HEK293 (cell line): ENCODE results near the gene F10.

Source experiments
- CTCF ChIA-PET: fragments of 350-600 bp; formaldehyde crosslinking; extraction: SDS; loops from one replicate; lab custom pipeline; 2021; ENCODE audit warnings: antibody characterized with exemption; lab: Yijun Ruan, JAX
- POLR2A ChIA-PET: fragments of 300-600 bp; formaldehyde crosslinking; extraction: SDS; loops from one replicate; lab custom pipeline; 2020; ENCODE audit warnings: antibody characterized with exemption, inconsistent platforms; lab: Yijun Ruan, JAX
- H3K27ac ChIP-seq: fragments of 200-500 bp; sonication (Bioruptor generic); 2 replicates; pipeline ENCODE4 v1.5.1; 2014; ENCODE audit warnings: low read depth, low read length, control low read depth, inconsistent platforms; ENCODE audit errors: extremely low read depth
- H3K36me3 ChIP-seq, 2 experiments: fragments of 200-500 bp in 1 of 2; sonication (Bioruptor generic) in 1 of 2; 1 replicate in 1 of 2; 2 replicates in 1 of 2; pipeline ENCODE4 v1.5.1; 2014 to 2017; ENCODE audit warnings: inconsistent platforms in 2 of 2, low read length in 2 of 2; ENCODE audit not compliant: control insufficient read depth in 2 of 2, insufficient read depth in 1 of 2
- H3K4me1 ChIP-seq: fragments of 200-500 bp; sonication (Bioruptor generic); 2 replicates; pipeline ENCODE4 v1.5.1; 2014; ENCODE audit warnings: mild to moderate bottlenecking, low read length, inconsistent platforms; ENCODE audit not compliant: control insufficient read depth, insufficient read depth
- H3K4me3 ChIP-seq: 2 replicates; pipeline ENCODE4 v1.5.1; 2011; ENCODE audit warnings: low read depth, mild to moderate bottlenecking, control low read depth, low read length, moderate library complexity
- H3K9me3 ChIP-seq: fragments of 200-500 bp; sonication (Bioruptor generic); 2 replicates; pipeline ENCODE4 v1.5.1; 2014; ENCODE audit warnings: low read depth, low read length, inconsistent platforms; ENCODE audit not compliant: control insufficient read depth, insufficient read depth
- AEBP2 ChIP-seq: fragments of 450-650 bp; formaldehyde crosslinking; IDR thresholded peaks from 2 replicates; pipeline ENCODE4 v1.5.1; 2016; ENCODE audit warnings: missing biosample characterization, missing genetic modification characterization, borderline replicate concordance
- BCL11B ChIP-seq: fragments of 450-650 bp; formaldehyde crosslinking; IDR thresholded peaks from 2 replicates; pipeline ENCODE4 v1.5.1; 2016; ENCODE audit warnings: low read depth, missing biosample characterization, missing genetic modification characterization
- FEZF1 ChIP-seq: fragments of 450-650 bp; formaldehyde crosslinking; IDR thresholded peaks from 2 replicates; pipeline ENCODE4 v1.5.1; 2016; ENCODE audit warnings: missing biosample characterization, missing genetic modification characterization
- HOXD13 ChIP-seq: sonication (generic); formaldehyde crosslinking; IDR thresholded peaks from 2 replicates; pipeline ENCODE4 v1.8.0; 2022; ENCODE audit warnings: missing genetic modification reagents, borderline replicate concordance
- IKZF3 ChIP-seq: fragments of 450-650 bp; IDR thresholded peaks from 2 replicates; pipeline ENCODE4 v1.5.0; 2018; ENCODE audit warnings: missing biosample characterization, mild to moderate bottlenecking, missing genetic modification characterization, moderate library complexity
- SCRT1 ChIP-seq: fragments of 450-650 bp; formaldehyde crosslinking; IDR thresholded peaks from 2 replicates; pipeline ENCODE4 v1.5.1; 2016; ENCODE audit warnings: missing biosample characterization, missing genetic modification characterization, borderline replicate concordance
- SCRT2 ChIP-seq: fragments of 450-650 bp; formaldehyde crosslinking; IDR thresholded peaks from 2 replicates; pipeline ENCODE4 v1.5.1; 2016; ENCODE audit warnings: missing biosample characterization, missing genetic modification characterization
- WT1 ChIP-seq: fragments of 450-650 bp; formaldehyde crosslinking; IDR thresholded peaks from 2 replicates; pipeline ENCODE4 v1.5.1; 2016; ENCODE audit warnings: missing biosample characterization, missing genetic modification characterization
- ZBTB10 ChIP-seq: fragments of 450-650 bp; formaldehyde crosslinking; IDR thresholded peaks from 2 replicates; pipeline ENCODE4 v1.5.1; 2016; ENCODE audit warnings: missing biosample characterization, missing genetic modification characterization
- ZNF341 ChIP-seq: fragments of 450-650 bp; formaldehyde crosslinking; IDR thresholded peaks from 2 replicates; pipeline ENCODE4; 2016; ENCODE audit warnings: low read depth, missing biosample characterization, missing genetic modification characterization
- ZNF558 ChIP-seq: fragments of 450-650 bp; formaldehyde crosslinking; IDR thresholded peaks from 2 replicates; pipeline ENCODE4 v1.5.1; 2016; ENCODE audit warnings: missing biosample characterization, missing genetic modification characterization
- ZNF624 ChIP-seq: fragments of 450-650 bp; formaldehyde crosslinking; IDR thresholded peaks from 2 replicates; pipeline ENCODE4 v1.5.1; 2017; ENCODE audit warnings: missing biosample characterization, missing genetic modification characterization
- ZNF629 ChIP-seq: fragments of 450-650 bp; formaldehyde crosslinking; IDR thresholded peaks from 2 replicates; pipeline ENCODE4 v1.5.1; 2017; ENCODE audit warnings: missing biosample characterization, missing genetic modification characterization
- ZXDB ChIP-seq: fragments of 450-650 bp; formaldehyde crosslinking; IDR thresholded peaks from 2 replicates; pipeline ENCODE4 v1.5.1; 2016; ENCODE audit warnings: missing biosample characterization, missing genetic modification characterization
- TF ChIP-seq, protein P1 (sequence below): fragments of 450-650 bp; IDR thresholded peaks from 2 replicates; pipeline ENCODE4 v1.5.1; 2018; ENCODE audit warnings: missing biosample characterization, missing genetic modification characterization
- TF ChIP-seq, protein P2 (sequence below): fragments of 450-650 bp; formaldehyde crosslinking; IDR thresholded peaks from 2 replicates; pipeline ENCODE4 v1.5.1; 2016; ENCODE audit warnings: missing biosample characterization, missing genetic modification characterization
- TF ChIP-seq, protein P3 (sequence below): fragments of 450-650 bp; formaldehyde crosslinking; IDR thresholded peaks from 2 replicates; pipeline ENCODE4 v1.5.1; 2016; ENCODE audit warnings: missing biosample characterization, missing genetic modification characterization

Gene F10

GRCh38 chr13:113077953-113078901 lies 44.4 kb upstream of the F10 start:
- TF ChIP-seq, protein P1, sequence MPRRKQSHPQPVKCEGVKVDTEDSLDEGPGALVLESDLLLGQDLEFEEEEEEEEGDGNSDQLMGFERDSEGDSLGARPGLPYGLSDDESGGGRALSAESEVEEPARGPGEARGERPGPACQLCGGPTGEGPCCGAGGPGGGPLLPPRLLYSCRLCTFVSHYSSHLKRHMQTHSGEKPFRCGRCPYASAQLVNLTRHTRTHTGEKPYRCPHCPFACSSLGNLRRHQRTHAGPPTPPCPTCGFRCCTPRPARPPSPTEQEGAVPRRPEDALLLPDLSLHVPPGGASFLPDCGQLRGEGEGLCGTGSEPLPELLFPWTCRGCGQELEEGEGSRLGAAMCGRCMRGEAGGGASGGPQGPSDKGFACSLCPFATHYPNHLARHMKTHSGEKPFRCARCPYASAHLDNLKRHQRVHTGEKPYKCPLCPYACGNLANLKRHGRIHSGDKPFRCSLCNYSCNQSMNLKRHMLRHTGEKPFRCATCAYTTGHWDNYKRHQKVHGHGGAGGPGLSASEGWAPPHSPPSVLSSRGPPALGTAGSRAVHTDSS = no peak
- no peak for TF ChIP-seq BCL11B (tag by site-specific recombination)
- TF ChIP-seq HOXD13 (CRISPR knock-in tag) = no peak
- TF ChIP-seq, protein P2, sequence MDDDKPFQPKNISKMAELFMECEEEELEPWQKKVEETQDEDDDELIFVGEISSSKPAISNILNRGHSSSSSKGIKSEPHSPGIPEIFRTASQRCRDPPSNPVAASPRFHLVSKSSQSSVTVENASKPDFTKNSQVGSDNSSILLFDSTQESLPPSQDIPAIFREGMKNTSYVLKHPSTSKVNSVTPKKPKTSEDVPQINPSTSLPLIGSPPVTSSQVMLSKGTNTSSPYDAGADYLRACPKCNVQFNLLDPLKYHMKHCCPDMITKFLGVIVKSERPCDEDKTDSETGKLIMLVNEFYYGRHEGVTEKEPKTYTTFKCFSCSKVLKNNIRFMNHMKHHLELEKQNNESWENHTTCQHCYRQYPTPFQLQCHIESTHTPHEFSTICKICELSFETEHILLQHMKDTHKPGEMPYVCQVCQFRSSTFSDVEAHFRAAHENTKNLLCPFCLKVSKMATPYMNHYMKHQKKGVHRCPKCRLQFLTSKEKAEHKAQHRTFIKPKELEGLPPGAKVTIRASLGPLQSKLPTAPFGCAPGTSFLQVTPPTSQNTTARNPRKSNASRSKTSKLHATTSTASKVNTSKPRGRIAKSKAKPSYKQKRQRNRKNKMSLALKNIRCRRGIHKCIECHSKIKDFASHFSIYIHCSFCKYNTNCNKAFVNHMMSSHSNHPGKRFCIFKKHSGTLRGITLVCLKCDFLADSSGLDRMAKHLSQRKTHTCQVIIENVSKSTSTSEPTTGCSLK = no peak
- TF ChIP-seq ZNF341 (tag by site-specific recombination) = no peak
- TF ChIP-seq AEBP2 = no peak
- no peak for TF ChIP-seq FEZF1 (tag by site-specific recombination)
- no peak for TF ChIP-seq ZNF629 (tag by site-specific recombination)
- peak; percentile 72 for TF ChIP-seq SCRT2 (tag by site-specific recombination)
- TF ChIP-seq IKZF3 (tag by site-specific recombination) = no peak
- no peak for TF ChIP-seq ZBTB10 (tag by site-specific recombination)
- no peak for TF ChIP-seq ZNF558 (tag by site-specific recombination)
- TF ChIP-seq ZXDB (tag by site-specific recombination) = no peak
- TF ChIP-seq, protein P3, sequence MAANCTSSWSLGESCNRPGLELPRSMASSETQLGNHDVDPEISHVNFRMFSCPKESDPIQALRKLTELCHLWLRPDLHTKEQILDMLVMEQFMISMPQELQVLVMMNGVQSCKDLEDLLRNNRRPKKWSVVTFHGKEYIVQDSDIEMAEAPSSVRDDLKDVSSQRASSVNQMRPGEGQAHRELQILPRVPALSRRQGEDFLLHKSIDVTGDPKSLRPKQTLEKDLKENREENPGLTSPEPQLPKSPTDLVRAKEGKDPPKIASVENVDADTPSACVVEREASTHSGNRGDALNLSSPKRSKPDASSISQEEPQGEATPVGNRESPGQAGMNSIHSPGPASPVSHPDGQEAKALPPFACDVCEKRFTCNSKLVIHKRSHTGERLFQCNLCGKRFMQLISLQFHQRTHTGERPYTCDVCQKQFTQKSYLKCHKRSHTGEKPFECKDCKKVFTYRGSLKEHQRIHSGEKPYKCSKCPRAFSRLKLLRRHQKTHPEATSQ = no peak
- peak; percentile 84 for TF ChIP-seq SCRT1 (tag by site-specific recombination)
- no peak for TF ChIP-seq ZNF624 (tag by site-specific recombination)
- no peak for TF ChIP-seq WT1 (tag by site-specific recombination)
- no peaks in the 10 kb centered on the region for H3K9me3 ChIP-seq

More at GRCh38 chr13:113077953-113078901, 44.4 kb upstream of the F10 start:
- ChIA-PET CTCF (no interaction called here), POLR2A (no interaction called here)
- Histone ChIP-seq H3K4me1 (no peaks in the 10 kb centered on the region), H3K36me3 (peaks cover 0 to 2% of the 10 kb centered on the region in 2 experiments; a peak in 1 of 3 replicates), H3K4me3 (no peak overlapping the region), H3K27ac (no peak overlapping the region)
